Tibial nerve (tissue), 4 donors: ENCODE results near the gene CCNY. TPM values are rescaled to one million over a fixed set of nuclear protein-coding genes. Genes with fewer than 3 reads are reported as not detected.

Source experiments
- DNase-seq, 2 donors: peaks; one replicate each; pipeline ENCODE4 v3.0.0-alpha.2; 2019; ENCODE audit warnings: low spot score in 2 of 2
- H3K27ac ChIP-seq, 4 donors: fragments of 200-600 bp; sonication (generic) in 3 of 4; one replicate each; pipeline ENCODE4 v1.5.1; 2017 to 2019; ENCODE audit warnings: mild to moderate bottlenecking in 1 of 4
- H3K27me3 ChIP-seq, 2 donors: fragments of 200-600 bp; sonication (generic) in 1 of 2; one replicate each; pipeline versions ENCODE4 v1.5.1 to v1.6.0; 2017 to 2019
- H3K36me3 ChIP-seq, 3 donors: fragments of 200-600 bp; sonication (generic); one replicate each; pipeline ENCODE4 v1.5.1; 2018 to 2019
- H3K4me1 ChIP-seq, 4 donors: fragments of 200-600 bp; sonication (generic) in 3 of 4; one replicate each; pipeline ENCODE4 v1.5.1; 2017 to 2019
- H3K4me3 ChIP-seq, 4 donors: fragments of 200-600 bp; sonication (generic) in 3 of 4; one replicate each; pipeline ENCODE4 v1.5.1; 2017 to 2019; ENCODE audit warnings: mild to moderate bottlenecking in 1 of 4, moderate library complexity in 1 of 4
- H3K9me3 ChIP-seq, 4 donors: fragments of 200-600 bp; sonication (generic) in 3 of 4; one replicate each; pipeline ENCODE4 v1.5.1; 2017 to 2019
- CTCF ChIP-seq, 5 experiments: fragments of 200-600 bp in 3 of 5; fragments of 450-650 bp in 2 of 5; sonication (generic) in 3 of 5; IDR thresholded peaks; one replicate each; pipeline ENCODE4 v1.5.1; 2016 to 2019; ENCODE audit warnings: antibody characterized with exemption in 5 of 5, mild to moderate bottlenecking in 3 of 5, moderate library complexity in 2 of 5
- EP300 ChIP-seq, 2 donors: sonication (generic); formaldehyde crosslinking; IDR thresholded peaks; one replicate each; pipeline ENCODE4 v1.6.1; 2017; ENCODE audit warnings: antibody characterized with exemption in 2 of 2, mild to moderate bottlenecking in 1 of 2
- POLR2A ChIP-seq, 2 donors: fragments of 450-650 bp; IDR thresholded peaks; one replicate each; pipeline ENCODE4 v1.6.1; 2017; ENCODE audit warnings: antibody characterized with exemption in 2 of 2, mild to moderate bottlenecking in 2 of 2, moderate library complexity in 2 of 2
- WGBS, 2 donors: methylation state at CpG; one replicate each; pipeline ENCODE4 v1.1.5; 2018; 5-methylcytosine and 5-hydroxymethylcytosine counted together
- total RNA-seq, 4 donors: library from RNA; depleted of rRNA; stranded (reverse); fragments of >200 nt; gene quantifications; one replicate each; pipeline ENCODE4 v1.1.0, GENCODE V29; 2016

Gene CCNY
- total RNA-seq, 4 donors from 2014 or later: 24.3 to 27.6 (median 26.5) TPM

- Histone ChIP-seq H3K27ac (no peak overlapping the region), H3K9me3 (no peaks in the 10 kb centered on the region), H3K4me3 (no peak overlapping the region), H3K36me3 (peaks cover 0 to 83% (median 12%) of the 10 kb centered on the region in 3 donors), H3K4me1 (peaks cover 0 to 3% (median 0%) of the 10 kb centered on the region in 4 donors), H3K27me3 (no peaks in the 10 kb centered on the region)
- WGBS, 2 donors: 95 to 100% methylated on average over 1 of the region's 1 CpG
- DNase-seq: no peak
- no peak for TF ChIP-seq POLR2A (IDR thresholded peaks at IDR 0.05)
- TF ChIP-seq EP300 (IDR thresholded peaks at IDR 0.05): no peak
- TF ChIP-seq CTCF (IDR thresholded peaks at IDR 0.05): no peak
Measured at GRCh38 chr10:35572583-35572982, 236.3 kb downstream of the CCNY start.

GRCh38 chr10:35573796-35574195 is 237.5 kb downstream of the CCNY start:
- 82 to 90% methylated on average over 1 of the region's 1 CpG for WGBS, 2 donors

GRCh38 chr10:35574924-35575352 is 238.6 kb downstream of the CCNY start:
- no peaks in the 10 kb centered on the region for H3K4me1 ChIP-seq
- no peak overlapping the region for H3K27ac ChIP-seq
- H3K4me3 ChIP-seq: no peak overlapping the region
- H3K27me3 ChIP-seq: no peaks in the 10 kb centered on the region
- TF ChIP-seq CTCF (IDR thresholded peaks at IDR 0.05) (no peak), EP300 (IDR thresholded peaks at IDR 0.05) (no peak), POLR2A (IDR thresholded peaks at IDR 0.05) (no peak)
- 70 to 81% methylated on average over 9 of the region's 9 CpGs for WGBS, 2 donors
- no peak for DNase-seq
- H3K9me3 ChIP-seq: no peaks in the 10 kb centered on the region
- peaks cover 0 to 60% (median 0%) of the 10 kb centered on the region in 3 donors for H3K36me3 ChIP-seq

More at GRCh38 chr10:35573796-35574195, 237.5 kb downstream of the CCNY start:
- Histone ChIP-seq H3K27ac (no peak overlapping the region), H3K4me3 (no peak overlapping the region), H3K27me3 (no peaks in the 10 kb centered on the region), H3K9me3 (no peaks in the 10 kb centered on the region), H3K36me3 (peaks cover 0 to 71% (median 7%) of the 10 kb centered on the region in 3 donors), H3K4me1 (peaks cover 0 to 3% (median 0%) of the 10 kb centered on the region in 4 donors)
- no peak for DNase-seq
- TF ChIP-seq CTCF (IDR thresholded peaks at IDR 0.05) (no peak), EP300 (IDR thresholded peaks at IDR 0.05) (no peak), POLR2A (IDR thresholded peaks at IDR 0.05) (no peak)

GRCh38 chr10:35575640-35576039 is 239.3 kb downstream of the CCNY start:
- WGBS, 2 donors: 93 to 94% methylated on average over 9 of the region's 9 CpGs
- no peak for TF ChIP-seq CTCF (IDR thresholded peaks at IDR 0.05)
- no peak for TF ChIP-seq POLR2A (IDR thresholded peaks at IDR 0.05)
- TF ChIP-seq EP300 (IDR thresholded peaks at IDR 0.05): no peak
- no peaks in the 10 kb centered on the region for H3K27me3 ChIP-seq

GRCh38 chr10:35576730-35577129 is 240.4 kb downstream of the CCNY start:
- 97 to 99% methylated on average over 3 of the region's 3 CpGs for WGBS, 2 donors
- Histone ChIP-seq H3K36me3 (peaks cover 0 to 52% (median 0%) of the 10 kb centered on the region in 3 donors), H3K27me3 (no peaks in the 10 kb centered on the region)

More at GRCh38 chr10:35575640-35576039, 239.3 kb downstream of the CCNY start:
- Histone ChIP-seq H3K4me3 (no peak overlapping the region), H3K9me3 (no peaks in the 10 kb centered on the region), H3K4me1 (no peaks in the 10 kb centered on the region), H3K36me3 (peaks cover 0 to 57% (median 0%) of the 10 kb centered on the region in 3 donors), H3K27ac (no peak overlapping the region)
- no peak for DNase-seq

More at GRCh38 chr10:35576730-35577129, 240.4 kb downstream of the CCNY start:
- Histone ChIP-seq H3K9me3 (no peaks in the 10 kb centered on the region), H3K27ac (no peak overlapping the region), H3K4me1 (no peaks in the 10 kb centered on the region), H3K4me3 (no peak overlapping the region)
- TF ChIP-seq EP300 (IDR thresholded peaks at IDR 0.05) (no peak), CTCF (IDR thresholded peaks at IDR 0.05) (no peak), POLR2A (IDR thresholded peaks at IDR 0.05) (no peak)
- DNase-seq: no peak
